SK-N-SH (cell line): Measurements from ENCODE around the gene MTERF2. TPM values are rescaled to one million over a fixed set of nuclear protein-coding genes. Genes with fewer than 3 reads are reported as not detected.

Experiments
- CTCF ChIA-PET: fragments of 300-600, 350-600 bp; formaldehyde crosslinking; extraction: SDS; loops from one replicate; lab custom pipeline; 2021; lab: Yijun Ruan, JAX
- POLR2A ChIA-PET: fragments of 350-600 bp; sonication (Branson Sonifier 250); formaldehyde crosslinking; extraction: SDS; loops from one replicate; lab custom pipeline; 2020; ENCODE audit warnings: antibody characterized with exemption, inconsistent platforms; lab: Yijun Ruan, JAX
- DNase-seq: peaks from one replicate; pipeline ENCODE4 v3.0.0; 2012
- H2AFZ ChIP-seq: fragments of 200-600 bp; sonication (generic); 2 replicates; pipeline ENCODE4 v1.8.1; 2016; ENCODE audit warnings: antibody characterized with exemption, mild to moderate bottlenecking, low read depth
- H3F3A ChIP-seq: fragments of 200-600 bp; sonication (generic); replicated peaks from 2 replicates; pipeline ENCODE3; 2016; ENCODE audit warnings: antibody characterized with exemption, mild to moderate bottlenecking; ENCODE audit not compliant: insufficient read depth
- H3K27ac ChIP-seq, 2 experiments: fragments of 200-500 bp in 1 of 2; fragments of 200-600 bp in 1 of 2; sonication (Bioruptor generic) in 1 of 2; sonication (generic), shearing (Covaris generic) in 1 of 2; 2 replicates each; pipeline versions ENCODE4 v1.5.1 to v1.6.1; 2014 to 2016; ENCODE audit warnings: low read depth in 2 of 2, inconsistent platforms in 1 of 2, low read length in 1 of 2, mild to moderate bottlenecking in 1 of 2, mixed read lengths in 1 of 2
- H3K27me3 ChIP-seq: fragments of 200-600 bp; sonication (generic), shearing (Covaris generic); 2 replicates; pipeline ENCODE4 v1.6.1; 2016; ENCODE audit warnings: mixed run types; ENCODE audit not compliant: insufficient read depth
- H3K36me3 ChIP-seq, 2 experiments: fragments of 200-500 bp in 1 of 2; fragments of 200-600 bp in 1 of 2; sonication (Bioruptor generic) in 1 of 2; sonication (generic) in 1 of 2; replicated peaks in 1 of 2; 2 replicates each; pipeline versions ENCODE3 to v1.5.1; 2014 to 2016; ENCODE audit warnings: low read length in 1 of 2, mild to moderate bottlenecking in 1 of 2; ENCODE audit not compliant: insufficient read depth in 2 of 2, control insufficient read depth in 1 of 2
- H3K4me1 ChIP-seq, 2 experiments: fragments of 200-500 bp in 1 of 2; fragments of 200-600 bp in 1 of 2; sonication (Bioruptor generic) in 1 of 2; sonication (generic), shearing (Covaris generic) in 1 of 2; 2 replicates each; pipeline versions ENCODE4 v1.5.1 to v1.6.1; 2014 to 2016; ENCODE audit warnings: low read depth in 1 of 2, low read length in 1 of 2, mixed run types in 1 of 2; ENCODE audit not compliant: insufficient read depth in 2 of 2, control insufficient read depth in 1 of 2
- H3K4me2 ChIP-seq: fragments of 200-600 bp; sonication (generic), shearing (Covaris generic); 2 replicates; pipeline ENCODE4 v1.6.1; 2017; ENCODE audit warnings: mixed run types
- H3K4me3 ChIP-seq, 2 experiments: fragments of 200-500 bp in 1 of 2; fragments of 200-600 bp in 1 of 2; sonication (Bioruptor generic) in 1 of 2; sonication (generic), shearing (Covaris generic) in 1 of 2; 2 replicates each; pipeline versions ENCODE4 v1.5.1 to v1.8.1; 2014 to 2016; ENCODE audit warnings: low read depth in 2 of 2, inconsistent platforms in 1 of 2, low read length in 1 of 2, mild to moderate bottlenecking in 1 of 2, mixed read lengths in 1 of 2, moderate library complexity in 1 of 2
- H3K79me2 ChIP-seq: fragments of 200-600 bp; sonication (generic); 2 replicates; pipeline ENCODE4 v1.8.1; 2017; ENCODE audit warnings: mild to moderate bottlenecking; ENCODE audit not compliant: insufficient read depth
- H3K9ac ChIP-seq: fragments of 200-600 bp; sonication (generic); 2 replicates; pipeline ENCODE4 v1.6.1; 2017; ENCODE audit warnings: mixed run types
- H3K9me2 ChIP-seq: fragments of 200-600 bp; sonication (generic); 2 replicates; pipeline ENCODE4 v1.6.1; 2017; ENCODE audit warnings: mixed run types
- H3K9me3 ChIP-seq: fragments of 200-600 bp; sonication (generic); 2 replicates; pipeline ENCODE4 v1.6.1; 2017; ENCODE audit warnings: mixed run types, mild to moderate bottlenecking, moderate library complexity
- H4K20me1 ChIP-seq: fragments of 200-600 bp; sonication (generic); 2 replicates; pipeline ENCODE4 v1.6.1; 2017; ENCODE audit warnings: mild to moderate bottlenecking, mixed run types; ENCODE audit not compliant: insufficient read depth
- GABPA ChIP-seq: IDR thresholded peaks from 2 replicates; pipeline ENCODE4 v1.4.0; 2012; ENCODE audit warnings: low read depth, mild to moderate bottlenecking
- GATA2 ChIP-seq: sonication (generic); formaldehyde crosslinking; IDR thresholded peaks from 2 replicates; pipeline ENCODE4 v1.5.0; 2020; ENCODE audit warnings: mild to moderate bottlenecking, missing genetic modification reagents
- IRF3 ChIP-seq: fragments of 150-350 bp; IDR thresholded peaks from 2 replicates; pipeline ENCODE4 v1.6.1; 2016; ENCODE audit warnings: mild to moderate bottlenecking, low read depth, low read length
- NRF1 ChIP-seq: IDR thresholded peaks from 2 replicates; pipeline ENCODE4 v1.6.1; 2012; ENCODE audit warnings: low read depth, mild to moderate bottlenecking, low read length
- POLR2AphosphoS5 ChIP-seq: IDR thresholded peaks from 2 replicates; pipeline ENCODE4 v1.6.1; 2012; ENCODE audit warnings: low read depth, low read length
- REST ChIP-seq: IDR thresholded peaks from 2 replicates; pipeline ENCODE4 v1.6.1; 2012; ENCODE audit warnings: mild to moderate bottlenecking, low read depth, low read length, moderate library complexity
- RFX5 ChIP-seq: IDR thresholded peaks from 2 replicates; pipeline ENCODE4 v1.6.1; 2012; ENCODE audit warnings: mild to moderate bottlenecking, improper control_type of control experiment, low read length
- YY1 ChIP-seq: IDR thresholded peaks from 2 replicates; pipeline ENCODE4 v1.4.0; 2012; ENCODE audit warnings: low read depth, mild to moderate bottlenecking
- WGBS: methylation state at CpG from one replicate; pipeline ENCODE4 v1.1.6; 2017; ENCODE audit warnings: low lambda C conversion rate; 5-methylcytosine and 5-hydroxymethylcytosine counted together
- polyA plus RNA-seq, 3 experiments: library from polyadenylated mRNA; depleted of rRNA; stranded (reverse); fragments of >200 nt; gene quantifications; 2 replicates each; pipeline ENCODE4 v1.2.3, GENCODE V29; 2012

MTERF2 gene
- polyA plus RNA-seq, 1 of the 3 experiments (the other 2 are of a cell fraction) = 5.9 TPM

- peaks cover 65% of the 10 kb centered on the region for H3K79me2 ChIP-seq
- peaks cover 6 to 7% of the 10 kb centered on the region in 2 experiments; a peak in 2 of 4 replicates for H3K4me1 ChIP-seq
- peaks cover 64% of the 10 kb centered on the region for H4K20me1 ChIP-seq
- no peak overlapping the region for H2AFZ ChIP-seq
- peaks cover 64 to 71% of the 10 kb centered on the region in 2 experiments for H3K36me3 ChIP-seq
- DNase-seq = no peak
- CTCF ChIA-PET = no interaction called here
- no peak overlapping the region for H3K4me3 ChIP-seq
- TF ChIP-seq YY1 (no peak), GABPA (no peak), IRF3 (no peak), REST (no peak), POLR2AphosphoS5 (no peak)
- H3F3A ChIP-seq = peaks cover 9% of the 10 kb centered on the region
- POLR2A ChIA-PET = interaction anchor here (1.8 kb wide), 1 partner anchor 16 kb away, joined by 4 read pairs; the partner anchor contains the start of gene MTERF2
- H3K27me3 ChIP-seq = no peaks in the 10 kb centered on the region
- H3K9me3 ChIP-seq = no peaks in the 10 kb centered on the region
- H3K4me2 ChIP-seq = no peak overlapping the region
- no peaks in the 10 kb centered on the region for H3K9me2 ChIP-seq
- H3K27ac ChIP-seq = no peak overlapping the region; a peak in 1 of 4 replicates
- WGBS = 98% methylated on average over 2 of the region's 2 CpGs
- H3K9ac ChIP-seq = no peak overlapping the region
Measured at GRCh38 chr12:106971065-106971464, 15.9 kb downstream of the MTERF2 start.

- no peak overlapping the region for H3K9ac ChIP-seq
- no peaks in the 10 kb centered on the region for H3K27me3 ChIP-seq
- POLR2A ChIA-PET = no interaction called here
- peaks cover 46 to 63% of the 10 kb centered on the region in 2 experiments for H3K36me3 ChIP-seq
- no peaks in the 10 kb centered on the region for H3K9me3 ChIP-seq
- TF ChIP-seq GATA2 (CRISPR knock-in tag) (no peak), NRF1 (no peak), RFX5 (no peak)
- no peak overlapping the region for H2AFZ ChIP-seq
- no peak overlapping the region for H3K27ac ChIP-seq
- peaks cover 89% of the 10 kb centered on the region for H3K79me2 ChIP-seq
- H3K4me3 ChIP-seq = no peak overlapping the region
- no peaks in the 10 kb centered on the region for H3F3A ChIP-seq
- peaks cover 0 to 6% of the 10 kb centered on the region in 2 experiments; a peak in 1 of 4 replicates for H3K4me1 ChIP-seq
- CTCF ChIA-PET = no interaction called here
- WGBS = 95% methylated on average over 2 of the region's 2 CpGs
- H3K9me2 ChIP-seq = no peaks in the 10 kb centered on the region
- no peak for DNase-seq
- peaks cover 83% of the 10 kb centered on the region for H4K20me1 ChIP-seq
- no peak overlapping the region for H3K4me2 ChIP-seq
Measured at GRCh38 chr12:106964526-106964925, 22.4 kb downstream of the MTERF2 start.
